ENCODE data around the gene NOCT. TPM values are rescaled to one million over a fixed set of nuclear protein-coding genes. Genes with fewer than 3 reads are reported as not detected.

NOCT gene
- total and polyA plus RNA-seq, 2 of the 8 experiments (the other 6 are each of a cell fraction or from before 2014, with no cell fraction given): 10.4 to 45.5 TPM

DNA sequence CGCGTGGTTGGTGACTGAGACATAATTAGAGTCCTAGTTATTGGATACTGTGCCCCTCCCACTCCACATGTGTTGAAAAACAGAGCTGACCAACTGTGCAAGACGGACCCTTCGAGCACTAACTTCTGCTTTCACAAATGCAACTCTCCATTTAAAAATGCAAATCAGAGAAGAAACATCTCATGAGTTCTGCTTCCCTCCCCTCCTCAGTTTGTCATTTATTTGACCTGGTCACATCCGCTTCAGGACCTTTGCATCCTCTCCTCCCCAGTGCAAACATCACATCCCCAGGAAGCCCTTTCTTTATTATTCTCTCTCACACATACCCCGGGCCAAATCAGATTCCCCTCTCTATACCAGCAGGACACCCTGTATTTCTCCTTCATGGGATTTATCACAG lies 38.1 kb upstream of the NOCT start (continued):
- TF ChIP-seq CREB1 (IDR thresholded peaks at IDR 0.05): no peak
- TF ChIP-seq KDM1A (IDR thresholded peaks at IDR 0.05; ENCODE audit: borderline replicate concordance, low read length): no peak
- no peak for TF ChIP-seq SIN3A (conservative IDR thresholded peaks at IDR 0.05 in 1 of 2, IDR thresholded peaks at IDR 0.05 in 1 of 2; ENCODE audit: low read depth in 1 of 2, low read length in 2 of 2)
- TF ChIP-seq, protein P1, sequence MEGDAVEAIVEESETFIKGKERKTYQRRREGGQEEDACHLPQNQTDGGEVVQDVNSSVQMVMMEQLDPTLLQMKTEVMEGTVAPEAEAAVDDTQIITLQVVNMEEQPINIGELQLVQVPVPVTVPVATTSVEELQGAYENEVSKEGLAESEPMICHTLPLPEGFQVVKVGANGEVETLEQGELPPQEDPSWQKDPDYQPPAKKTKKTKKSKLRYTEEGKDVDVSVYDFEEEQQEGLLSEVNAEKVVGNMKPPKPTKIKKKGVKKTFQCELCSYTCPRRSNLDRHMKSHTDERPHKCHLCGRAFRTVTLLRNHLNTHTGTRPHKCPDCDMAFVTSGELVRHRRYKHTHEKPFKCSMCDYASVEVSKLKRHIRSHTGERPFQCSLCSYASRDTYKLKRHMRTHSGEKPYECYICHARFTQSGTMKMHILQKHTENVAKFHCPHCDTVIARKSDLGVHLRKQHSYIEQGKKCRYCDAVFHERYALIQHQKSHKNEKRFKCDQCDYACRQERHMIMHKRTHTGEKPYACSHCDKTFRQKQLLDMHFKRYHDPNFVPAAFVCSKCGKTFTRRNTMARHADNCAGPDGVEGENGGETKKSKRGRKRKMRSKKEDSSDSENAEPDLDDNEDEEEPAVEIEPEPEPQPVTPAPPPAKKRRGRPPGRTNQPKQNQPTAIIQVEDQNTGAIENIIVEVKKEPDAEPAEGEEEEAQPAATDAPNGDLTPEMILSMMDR (IDR thresholded peaks at IDR 0.05; ENCODE audit: control extremely low read depth in 1 of 3, insufficient read depth in 1 of 3, low read depth in 1 of 3, low read length in 3 of 3): no peak
- TF ChIP-seq TAF7 (optimal IDR thresholded peaks at IDR 0.05; ENCODE audit: borderline replicate concordance, low read depth, low read length): no peak
- TF ChIP-seq EP300 (IDR thresholded peaks at IDR 0.05; ENCODE audit: borderline replicate concordance in 1 of 2, low read depth in 2 of 2, low read length in 2 of 2): no peak

All from H1 (cell line).